ENCODE results near the gene FKBP4.

DNA sequence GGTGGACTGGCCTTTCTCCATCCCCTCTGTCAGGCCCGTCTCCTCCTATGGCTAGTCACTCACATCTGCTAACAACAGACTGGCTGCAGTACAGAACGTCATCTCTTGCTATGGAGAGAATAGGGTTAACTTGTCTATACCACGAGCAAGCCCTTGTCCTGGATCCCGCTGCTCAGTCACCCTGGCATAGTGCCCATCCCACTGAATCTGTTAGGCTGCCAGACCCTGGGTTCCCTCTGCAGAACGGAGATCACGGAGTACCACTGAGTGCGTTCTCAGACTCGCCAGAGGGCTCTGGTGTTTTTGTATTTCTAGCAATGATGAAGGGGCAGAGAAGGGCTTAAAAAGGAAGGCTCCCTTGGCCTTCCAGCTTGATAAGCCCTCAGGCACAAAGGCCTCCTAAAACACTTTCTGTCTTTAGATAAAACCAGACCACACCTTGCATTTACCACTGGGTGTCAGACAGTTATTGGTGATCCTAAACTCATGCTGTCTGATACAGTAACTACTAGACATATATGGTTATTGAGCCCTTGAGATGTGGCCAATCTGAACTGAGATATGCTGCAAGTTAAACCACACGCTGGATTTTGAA is 46.4 kb downstream of the FKBP4 start:
- TF ChIP-seq, protein P1, sequence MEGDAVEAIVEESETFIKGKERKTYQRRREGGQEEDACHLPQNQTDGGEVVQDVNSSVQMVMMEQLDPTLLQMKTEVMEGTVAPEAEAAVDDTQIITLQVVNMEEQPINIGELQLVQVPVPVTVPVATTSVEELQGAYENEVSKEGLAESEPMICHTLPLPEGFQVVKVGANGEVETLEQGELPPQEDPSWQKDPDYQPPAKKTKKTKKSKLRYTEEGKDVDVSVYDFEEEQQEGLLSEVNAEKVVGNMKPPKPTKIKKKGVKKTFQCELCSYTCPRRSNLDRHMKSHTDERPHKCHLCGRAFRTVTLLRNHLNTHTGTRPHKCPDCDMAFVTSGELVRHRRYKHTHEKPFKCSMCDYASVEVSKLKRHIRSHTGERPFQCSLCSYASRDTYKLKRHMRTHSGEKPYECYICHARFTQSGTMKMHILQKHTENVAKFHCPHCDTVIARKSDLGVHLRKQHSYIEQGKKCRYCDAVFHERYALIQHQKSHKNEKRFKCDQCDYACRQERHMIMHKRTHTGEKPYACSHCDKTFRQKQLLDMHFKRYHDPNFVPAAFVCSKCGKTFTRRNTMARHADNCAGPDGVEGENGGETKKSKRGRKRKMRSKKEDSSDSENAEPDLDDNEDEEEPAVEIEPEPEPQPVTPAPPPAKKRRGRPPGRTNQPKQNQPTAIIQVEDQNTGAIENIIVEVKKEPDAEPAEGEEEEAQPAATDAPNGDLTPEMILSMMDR (IDR thresholded peaks at IDR 0.05) = no peak
- no peak for TF ChIP-seq POLR2A (IDR thresholded peaks at IDR 0.05)

All from adrenal gland (tissue), 5 donors.